Fibroblast of mammary gland (primary cell): ENCODE results near the gene DCTN1.

Experiments used
- DNase-seq: peaks from one replicate; pipeline ENCODE4 v3.0.0-alpha.2; 2010; ENCODE audit warnings: low read depth
- H3K4me3 ChIP-seq: 2 replicates; pipeline ENCODE4 v1.5.1; 2011; ENCODE audit warnings: low read depth, mild to moderate bottlenecking, low read length, moderate library complexity; ENCODE audit not compliant: control insufficient read depth
- CTCF ChIP-seq: conservative IDR thresholded peaks from 2 replicates; pipeline ENCODE4 v1.5.1; 2011; ENCODE audit warnings: low read depth, low read length, inconsistent platforms; ENCODE audit not compliant: control insufficient read depth, insufficient read depth

Gene DCTN1

GRCh38 chr2:74312913-74313312 is 67.2 kb downstream of the DCTN1 start:
- H3K4me3 ChIP-seq = no peak overlapping the region
- TF ChIP-seq CTCF = no peak
- no peak for DNase-seq
